GM23248 (cell line): ENCODE results near the gene PDIA3. TPM values are rescaled to one million over a fixed set of nuclear protein-coding genes. Genes with fewer than 3 reads are reported as not detected.

Experiments
- DNase-seq: peaks from one replicate; pipeline ENCODE4 v3.0.0-alpha.2; 2015
- H2AFZ ChIP-seq: fragments of 200-600 bp; sonication (generic); 2 replicates; pipeline ENCODE4 v1.6.1; 2016; ENCODE audit warnings: antibody characterized with exemption
- H3F3A ChIP-seq: fragments of 200-600 bp; sonication (generic); 2 replicates; pipeline ENCODE4 v1.6.1; 2016; ENCODE audit warnings: mild to moderate bottlenecking, antibody characterized with exemption, mixed run types; ENCODE audit not compliant: insufficient read depth
- H3K27ac ChIP-seq: fragments of 200-600 bp; sonication (generic); 2 replicates; pipeline ENCODE4 v1.5.1; 2016; ENCODE audit warnings: mild to moderate bottlenecking
- H3K27me3 ChIP-seq: fragments of 200-600 bp; sonication (generic); replicated peaks from 2 replicates; pipeline ENCODE4 v1.6.1; 2016; ENCODE audit warnings: mild to moderate bottlenecking; ENCODE audit not compliant: insufficient read depth
- H3K36me3 ChIP-seq: fragments of 200-600 bp; sonication (generic); 2 replicates; pipeline ENCODE4 v1.6.1; 2016; ENCODE audit warnings: low read depth, mild to moderate bottlenecking
- H3K4me1 ChIP-seq: fragments of 200-600 bp; sonication (generic); 2 replicates; pipeline ENCODE4 v1.6.1; 2016; ENCODE audit warnings: mild to moderate bottlenecking; ENCODE audit not compliant: insufficient read depth
- H3K4me2 ChIP-seq: fragments of 200-600 bp; sonication (generic); one replicate; pipeline ENCODE4 v1.6.1; 2016; ENCODE audit warnings: mild to moderate bottlenecking; ENCODE audit not compliant: unreplicated experiment
- H3K4me3 ChIP-seq: fragments of 200-600 bp; sonication (generic); 2 replicates; pipeline ENCODE4 v1.5.1; 2016; ENCODE audit warnings: mild to moderate bottlenecking
- H3K79me2 ChIP-seq: fragments of 200-600 bp; sonication (generic); 2 replicates; pipeline ENCODE4 v1.6.1; 2016; ENCODE audit warnings: mild to moderate bottlenecking; ENCODE audit not compliant: insufficient read depth
- H3K9ac ChIP-seq: fragments of 200-600 bp; sonication (generic); 2 replicates; pipeline ENCODE4 v1.6.1; 2016; ENCODE audit warnings: mild to moderate bottlenecking
- H3K9me2 ChIP-seq: fragments of 200-600 bp; sonication (generic); 2 replicates; pipeline ENCODE4 v1.6.1; 2016; ENCODE audit warnings: mixed run types, mild to moderate bottlenecking, moderate library complexity; ENCODE audit not compliant: insufficient read depth
- H3K9me3 ChIP-seq: fragments of 200-600 bp; sonication (generic); one replicate; pipeline ENCODE4 v1.6.1; 2017; ENCODE audit warnings: low read depth
- H4K20me1 ChIP-seq: fragments of 200-600 bp; sonication (generic); 2 replicates; pipeline ENCODE4 v1.6.0; 2016; ENCODE audit not compliant: insufficient read depth
- EZH2 ChIP-seq: fragments of 200-600 bp; sonication (generic); IDR thresholded peaks from 2 replicates; pipeline ENCODE4 v1.6.1; 2018; ENCODE audit warnings: antibody characterized with exemption, mild to moderate bottlenecking; ENCODE audit not compliant: insufficient read depth, poor library complexity, severe bottlenecking
- EZH2phosphoT487 ChIP-seq: fragments of 200-600 bp; sonication (generic); IDR thresholded peaks from 2 replicates; pipeline ENCODE4 v1.6.1; 2018; ENCODE audit warnings: antibody characterized with exemption, moderate library complexity, mild to moderate bottlenecking, low read depth; ENCODE audit not compliant: insufficient read depth
- WGBS, 2 experiments: methylation state at CpG; one replicate each; pipeline ENCODE4 v1.1.6; 2015 to 2017; ENCODE audit warnings: low lambda C conversion rate in 2 of 2, low coverage in 1 of 2; ENCODE audit errors: missing lambda C conversion rate in 2 of 2; 5-methylcytosine and 5-hydroxymethylcytosine counted together
- in situ Hi-C: fragments of 300-500 bp; cut with MboI; formaldehyde crosslinking; loops from 2 replicates; pipeline ENCODE4 v1.15.0; 2020
- polyA plus RNA-seq: library from polyadenylated mRNA; unstranded; fragments of >200 nt; fragmentation: Nextera tagmentation; extraction: Ambion mirVana; gene quantifications from 2 replicates; pipeline ENCODE4 v1.2.1, GENCODE V29; 2016
- total RNA-seq: library from RNA; depleted of rRNA; stranded (reverse); fragments of >200 nt; shearing (Covaris generic); gene quantifications from 2 replicates; pipeline ENCODE4 v1.2.3, GENCODE V29; 2014

Gene PDIA3
- total and polyA plus RNA-seq, 2 experiments from 2014 or later = 224 to 1,087 TPM

DNA sequence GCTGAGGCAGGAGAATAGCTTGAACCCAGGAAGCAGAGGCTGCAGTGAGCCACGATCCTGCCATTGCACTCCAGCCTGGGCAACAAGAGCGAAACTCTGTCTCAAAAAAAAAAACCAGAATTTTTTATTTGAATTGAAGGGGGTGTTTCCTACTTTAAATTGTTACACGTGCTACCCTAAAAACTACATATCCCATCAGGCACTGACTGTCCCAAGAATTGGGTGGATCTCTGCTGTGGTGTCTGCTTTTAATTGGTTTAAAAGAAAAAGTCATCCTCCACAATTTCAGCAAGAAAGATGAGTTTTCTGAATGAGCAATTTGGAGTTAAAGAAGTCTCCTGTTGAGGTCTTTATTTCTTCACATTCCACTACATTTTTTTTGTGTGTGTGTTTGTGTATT lies 2.1 kb downstream of the PDIA3 start:
- TF ChIP-seq EZH2 = no peak
- TF ChIP-seq EZH2phosphoT487 = no peak
- Histone ChIP-seq H3K36me3 (peaks cover 7% of the 10 kb centered on the region; the same call in 1 of the 2 replicates), H3K4me3 (peak overlapping the region; percentile 92), H4K20me1 (peaks cover 9% of the 10 kb centered on the region; the same call in 1 of the 2 replicates), H3K4me2 (peak overlapping the region; percentile 95), H3K27ac (no peak overlapping the region; the same call in 1 of the 2 replicates), H3K79me2 (peaks cover 77% of the 10 kb centered on the region), H3K4me1 (peaks cover 25% of the 10 kb centered on the region), H2AFZ (no peak overlapping the region), H3K9me3 (no peaks in the 10 kb centered on the region), H3K9me2 (no peaks in the 10 kb centered on the region), H3K9ac (peak overlapping the region; percentile 98), H3K27me3 (no peaks in the 10 kb centered on the region), H3F3A (0 out of 2 replicates have a peak, but pooled peaks cover 6% of the 10 kb centered on the region)
- in situ Hi-C loops = no loop called here
- WGBS, 2 experiments = 45 to 49% methylated on average over 3 of the region's 3 CpGs
- peak; percentile 67 for DNase-seq

DNA sequence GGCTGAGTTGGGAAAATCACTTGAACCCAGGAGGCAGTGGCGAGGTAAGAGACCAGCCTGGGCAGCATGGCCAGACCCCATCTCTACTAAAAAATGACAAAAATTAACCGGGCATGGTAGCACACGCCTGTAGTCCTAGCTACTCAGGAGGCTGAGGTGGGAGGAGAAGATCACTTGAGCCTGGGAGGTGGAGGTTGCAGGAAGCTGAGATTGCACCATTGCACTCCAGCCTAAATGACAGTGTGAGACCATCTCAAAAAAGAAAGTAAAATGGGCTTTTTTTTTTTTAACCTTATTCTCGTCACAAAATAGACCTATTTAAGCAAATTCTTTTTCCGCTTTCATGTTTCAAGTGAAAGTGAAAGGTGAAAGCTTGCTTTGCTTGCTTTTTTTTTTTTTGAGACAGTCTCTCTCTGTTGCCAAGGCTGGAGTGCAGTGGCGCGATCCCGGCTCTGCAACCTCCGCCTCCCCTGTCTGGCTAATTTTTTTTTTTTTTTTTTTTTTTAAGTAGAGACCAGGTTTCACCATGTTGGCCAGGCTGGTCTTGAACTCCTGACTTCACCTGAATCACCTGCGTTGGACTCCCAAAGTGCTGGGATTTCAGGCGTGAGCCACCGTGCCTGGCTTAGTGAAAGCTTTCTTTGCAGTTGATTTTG lies 3.6 kb downstream of the PDIA3 start:
- peaks cover 15% of the 10 kb centered on the region; the same call in 1 of the 2 replicates for H4K20me1 ChIP-seq
- H3K9me2 ChIP-seq = no peaks in the 10 kb centered on the region
- H3K4me3 ChIP-seq = peak overlapping the region; percentile 92
- peak overlapping the region; percentile 7; the same call in 1 of the 2 replicates for H3K9ac ChIP-seq
- no peak for TF ChIP-seq EZH2phosphoT487
- WGBS, 2 experiments = 41 to 43% methylated on average over 12 of the region's 12 CpGs
- no peaks in the 10 kb centered on the region for H3K27me3 ChIP-seq
- peaks cover 91% of the 10 kb centered on the region for H3K79me2 ChIP-seq
- peak overlapping the region; percentile 33 for H3K4me2 ChIP-seq
- peaks cover 25% of the 10 kb centered on the region for H3K4me1 ChIP-seq
- peak; percentile 42 for DNase-seq
- peak overlapping the region; percentile 12; the same call in 1 of the 2 replicates for H3K27ac ChIP-seq
- 0 out of 2 replicates have a peak, but pooled peaks cover 6% of the 10 kb centered on the region for H3F3A ChIP-seq
- H3K36me3 ChIP-seq = peaks cover 13% of the 10 kb centered on the region
- in situ Hi-C loops = no loop called here
- H3K9me3 ChIP-seq = no peaks in the 10 kb centered on the region
- no peak overlapping the region for H2AFZ ChIP-seq

DNA sequence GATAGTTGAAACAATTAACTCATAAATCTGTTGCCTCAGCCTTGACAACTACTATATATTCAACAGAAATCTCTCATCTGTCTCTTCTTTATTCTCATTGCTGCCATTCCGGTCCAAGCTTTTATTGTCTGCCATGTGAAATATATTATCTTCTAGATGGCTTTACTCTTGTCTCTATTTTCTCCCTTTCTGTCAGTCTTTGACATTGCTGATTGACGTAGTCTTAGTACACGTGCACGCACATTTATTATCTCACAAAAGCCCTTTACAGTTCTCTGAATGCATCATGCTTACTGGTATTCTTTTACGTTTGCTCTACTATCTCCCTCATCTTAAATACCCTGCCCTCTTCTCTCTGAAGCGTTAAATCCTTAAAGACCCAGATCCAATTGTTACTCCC lies 5.6 kb downstream of the PDIA3 start:
- Histone ChIP-seq H3K79me2 (peaks cover 100% of the 10 kb centered on the region), H3K27ac (no peak overlapping the region), H3K27me3 (no peaks in the 10 kb centered on the region), H4K20me1 (peaks cover 15% of the 10 kb centered on the region; the same call in 1 of the 2 replicates), H3K36me3 (peaks cover 30% of the 10 kb centered on the region), H3K4me2 (no peak overlapping the region), H3K9me2 (no peaks in the 10 kb centered on the region), H3K4me3 (no peak overlapping the region), H3K9me3 (no peaks in the 10 kb centered on the region), H3K9ac (no peak overlapping the region), H3K4me1 (peaks cover 25% of the 10 kb centered on the region), H3F3A (0 out of 2 replicates have a peak, but pooled peaks cover 5% of the 10 kb centered on the region), H2AFZ (no peak overlapping the region)
- no peak for DNase-seq
- 67 to 72% methylated on average over 6 of the region's 6 CpGs for WGBS, 2 experiments
- TF ChIP-seq EZH2 = no peak
- TF ChIP-seq EZH2phosphoT487 = no peak
- in situ Hi-C loops = no loop called here

DNA sequence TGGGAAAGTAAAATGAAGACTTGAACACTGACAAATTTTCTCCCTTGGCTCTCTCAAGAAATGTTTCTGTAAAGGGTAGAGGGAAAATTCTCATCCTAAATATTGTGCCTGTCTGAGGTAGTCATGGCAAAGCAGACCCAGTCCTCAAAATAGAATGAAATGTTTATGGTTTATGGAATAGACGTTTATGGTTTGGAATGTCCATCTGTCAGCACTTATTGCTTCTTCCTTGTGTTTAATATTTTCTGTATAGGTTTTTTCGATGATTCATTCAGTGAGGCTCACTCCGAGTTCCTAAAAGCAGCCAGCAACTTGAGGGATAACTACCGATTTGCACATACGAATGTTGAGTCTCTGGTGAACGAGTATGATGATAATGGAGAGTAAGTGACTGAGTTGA lies 16.6 kb downstream of the PDIA3 start:
- WGBS, 2 experiments = 46 to 50% methylated on average over 6 of the region's 6 CpGs
- no peaks in the 10 kb centered on the region for H3K9me3 ChIP-seq
- no peak overlapping the region for H3K4me3 ChIP-seq
- H3K4me1 ChIP-seq = peaks cover 15% of the 10 kb centered on the region
- peak overlapping the region; percentile 36 for H3K27ac ChIP-seq
- H2AFZ ChIP-seq = no peak overlapping the region
- H3K9ac ChIP-seq = no peak overlapping the region
- H3K4me2 ChIP-seq = no peak overlapping the region
- H4K20me1 ChIP-seq = no peaks in the 10 kb centered on the region
- peaks cover 34% of the 10 kb centered on the region for H3K79me2 ChIP-seq
- H3K27me3 ChIP-seq = no peaks in the 10 kb centered on the region
- H3K9me2 ChIP-seq = no peaks in the 10 kb centered on the region
- in situ Hi-C loops = no loop called here
- DNase-seq = peak; percentile 31
- TF ChIP-seq EZH2phosphoT487 = no peak
- no peak for TF ChIP-seq EZH2
- H3K36me3 ChIP-seq = peaks cover 70% of the 10 kb centered on the region
- H3F3A ChIP-seq = peaks cover 44% of the 10 kb centered on the region
